ENCODE data around the gene CHKA. TPM values are rescaled to one million over a fixed set of nuclear protein-coding genes. Genes with fewer than 3 reads are reported as not detected.

Gene CHKA
- total and polyA plus RNA-seq, 9 of the 15 experiments (the other 6 are each of a cell fraction or from before 2014, with no cell fraction given), result 3.6 to 37.0 (median 30.2) TPM

DNA sequence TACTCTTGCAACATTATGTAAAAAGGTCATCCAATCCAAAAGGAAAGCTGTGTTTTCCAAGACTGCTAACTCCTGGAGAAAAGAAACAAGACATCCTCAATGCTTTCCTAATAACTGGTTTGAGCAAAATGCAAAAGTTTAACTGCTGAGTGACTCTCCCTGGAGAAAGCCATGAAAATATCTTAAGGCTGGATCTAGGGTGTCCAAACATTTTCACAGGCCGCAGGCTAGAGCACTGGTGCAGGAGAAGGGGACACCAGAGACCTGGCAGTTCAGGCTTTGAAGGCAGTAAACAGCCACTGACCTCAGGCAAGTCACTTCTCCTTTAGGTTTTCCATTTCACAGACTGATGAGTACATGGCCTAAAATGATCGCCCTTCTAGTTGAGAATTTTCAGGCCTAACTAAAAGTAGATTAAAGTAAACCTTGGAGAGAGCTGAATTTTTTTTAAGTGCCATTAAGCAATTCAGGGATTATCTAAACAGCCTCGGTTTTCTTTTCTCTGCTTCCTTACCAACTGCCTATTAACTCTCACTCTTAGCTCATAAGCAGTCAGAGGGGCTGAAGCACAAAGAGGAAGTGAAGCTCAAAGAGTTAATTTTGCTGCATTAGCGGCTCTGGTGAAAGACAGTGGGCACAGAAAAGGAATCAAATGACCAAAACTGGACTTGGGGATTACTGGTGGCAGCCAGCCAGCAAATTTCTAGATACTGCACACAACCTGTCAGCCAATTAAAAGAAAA lies 2.3 kb downstream of the CHKA start (continued):
- no peak for TF ChIP-seq PHF8 (IDR thresholded peaks at IDR 0.05; ENCODE audit: borderline replicate concordance, low read length)
- no peak for TF ChIP-seq XRCC4 (IDR thresholded peaks at IDR 0.05; ENCODE audit: extremely low read depth, insufficient read depth, insufficient read length)
- TF ChIP-seq SMARCA4 (IDR thresholded peaks at IDR 0.05), result peak; percentile 29; the same call in 1 of the 2 replicates
- TF ChIP-seq DIDO1 (tag; IDR thresholded peaks at IDR 0.05; ENCODE audit: low read depth), result no peak
- TF ChIP-seq L3MBTL2 (IDR thresholded peaks at IDR 0.05), result no peak
- TF ChIP-seq THRAP3 (IDR thresholded peaks at IDR 0.05; ENCODE audit: borderline replicate concordance), result no peak
- peak; percentile 35 for TF ChIP-seq MEIS2 (IDR thresholded peaks at IDR 0.05; ENCODE audit: partially characterized antibody)
- no peak for TF ChIP-seq KLF16 (IDR thresholded peaks at IDR 0.05)
- no peak for TF ChIP-seq SRSF1 (IDR thresholded peaks at IDR 0.05; ENCODE audit: low read depth, low read length)
- no peak for TF ChIP-seq BRCA1 (IDR thresholded peaks at IDR 0.05)
- TF ChIP-seq BRCA1 (CRISPR knock-in tag; IDR thresholded peaks at IDR 0.05), result no peak
- no peak for TF ChIP-seq LEF1 (IDR thresholded peaks at IDR 0.05)
- no peak for TF ChIP-seq SMAD4 (CRISPR knock-in tag; conservative IDR thresholded peaks at IDR 0.05)
- TF ChIP-seq, protein P1, sequence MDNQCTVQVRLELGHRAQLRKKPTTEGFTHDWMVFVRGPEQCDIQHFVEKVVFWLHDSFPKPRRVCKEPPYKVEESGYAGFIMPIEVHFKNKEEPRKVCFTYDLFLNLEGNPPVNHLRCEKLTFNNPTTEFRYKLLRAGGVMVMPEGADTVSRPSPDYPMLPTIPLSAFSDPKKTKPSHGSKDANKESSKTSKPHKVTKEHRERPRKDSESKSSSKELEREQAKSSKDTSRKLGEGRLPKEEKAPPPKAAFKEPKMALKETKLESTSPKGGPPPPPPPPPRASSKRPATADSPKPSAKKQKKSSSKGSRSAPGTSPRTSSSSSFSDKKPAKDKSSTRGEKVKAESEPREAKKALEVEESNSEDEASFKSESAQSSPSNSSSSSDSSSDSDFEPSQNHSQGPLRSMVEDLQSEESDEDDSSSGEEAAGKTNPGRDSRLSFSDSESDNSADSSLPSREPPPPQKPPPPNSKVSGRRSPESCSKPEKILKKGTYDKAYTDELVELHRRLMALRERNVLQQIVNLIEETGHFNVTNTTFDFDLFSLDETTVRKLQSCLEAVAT (IDR thresholded peaks at IDR 0.05), result no peak
- no peak for TF ChIP-seq MYBL2 (IDR thresholded peaks at IDR 0.05; ENCODE audit: low read depth)
- TF ChIP-seq MYBL2 (CRISPR knock-in tag; IDR thresholded peaks at IDR 0.05; ENCODE audit: borderline replicate concordance), result no peak
- no peak for TF ChIP-seq ZNF212 (CRISPR knock-in tag; IDR thresholded peaks at IDR 0.05)
- TF ChIP-seq, protein P2, sequence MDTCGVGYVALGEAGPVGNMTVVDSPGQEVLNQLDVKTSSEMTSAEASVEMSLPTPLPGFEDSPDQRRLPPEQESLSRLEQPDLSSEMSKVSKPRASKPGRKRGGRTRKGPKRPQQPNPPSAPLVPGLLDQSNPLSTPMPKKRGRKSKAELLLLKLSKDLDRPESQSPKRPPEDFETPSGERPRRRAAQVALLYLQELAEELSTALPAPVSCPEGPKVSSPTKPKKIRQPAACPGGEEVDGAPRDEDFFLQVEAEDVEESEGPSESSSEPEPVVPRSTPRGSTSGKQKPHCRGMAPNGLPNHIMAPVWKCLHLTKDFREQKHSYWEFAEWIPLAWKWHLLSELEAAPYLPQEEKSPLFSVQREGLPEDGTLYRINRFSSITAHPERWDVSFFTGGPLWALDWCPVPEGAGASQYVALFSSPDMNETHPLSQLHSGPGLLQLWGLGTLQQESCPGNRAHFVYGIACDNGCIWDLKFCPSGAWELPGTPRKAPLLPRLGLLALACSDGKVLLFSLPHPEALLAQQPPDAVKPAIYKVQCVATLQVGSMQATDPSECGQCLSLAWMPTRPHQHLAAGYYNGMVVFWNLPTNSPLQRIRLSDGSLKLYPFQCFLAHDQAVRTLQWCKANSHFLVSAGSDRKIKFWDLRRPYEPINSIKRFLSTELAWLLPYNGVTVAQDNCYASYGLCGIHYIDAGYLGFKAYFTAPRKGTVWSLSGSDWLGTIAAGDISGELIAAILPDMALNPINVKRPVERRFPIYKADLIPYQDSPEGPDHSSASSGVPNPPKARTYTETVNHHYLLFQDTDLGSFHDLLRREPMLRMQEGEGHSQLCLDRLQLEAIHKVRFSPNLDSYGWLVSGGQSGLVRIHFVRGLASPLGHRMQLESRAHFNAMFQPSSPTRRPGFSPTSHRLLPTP (IDR thresholded peaks at IDR 0.05; ENCODE audit: borderline replicate concordance, extremely low read depth, insufficient read length), result no peak
- no peak for TF ChIP-seq SAFB2 (IDR thresholded peaks at IDR 0.05; ENCODE audit: borderline replicate concordance, low read depth, low read length, severe bottlenecking)
- TF ChIP-seq ZNF197 (CRISPR knock-in tag; IDR thresholded peaks at IDR 0.05; ENCODE audit: low read depth), result no peak
- TF ChIP-seq, protein P3, sequence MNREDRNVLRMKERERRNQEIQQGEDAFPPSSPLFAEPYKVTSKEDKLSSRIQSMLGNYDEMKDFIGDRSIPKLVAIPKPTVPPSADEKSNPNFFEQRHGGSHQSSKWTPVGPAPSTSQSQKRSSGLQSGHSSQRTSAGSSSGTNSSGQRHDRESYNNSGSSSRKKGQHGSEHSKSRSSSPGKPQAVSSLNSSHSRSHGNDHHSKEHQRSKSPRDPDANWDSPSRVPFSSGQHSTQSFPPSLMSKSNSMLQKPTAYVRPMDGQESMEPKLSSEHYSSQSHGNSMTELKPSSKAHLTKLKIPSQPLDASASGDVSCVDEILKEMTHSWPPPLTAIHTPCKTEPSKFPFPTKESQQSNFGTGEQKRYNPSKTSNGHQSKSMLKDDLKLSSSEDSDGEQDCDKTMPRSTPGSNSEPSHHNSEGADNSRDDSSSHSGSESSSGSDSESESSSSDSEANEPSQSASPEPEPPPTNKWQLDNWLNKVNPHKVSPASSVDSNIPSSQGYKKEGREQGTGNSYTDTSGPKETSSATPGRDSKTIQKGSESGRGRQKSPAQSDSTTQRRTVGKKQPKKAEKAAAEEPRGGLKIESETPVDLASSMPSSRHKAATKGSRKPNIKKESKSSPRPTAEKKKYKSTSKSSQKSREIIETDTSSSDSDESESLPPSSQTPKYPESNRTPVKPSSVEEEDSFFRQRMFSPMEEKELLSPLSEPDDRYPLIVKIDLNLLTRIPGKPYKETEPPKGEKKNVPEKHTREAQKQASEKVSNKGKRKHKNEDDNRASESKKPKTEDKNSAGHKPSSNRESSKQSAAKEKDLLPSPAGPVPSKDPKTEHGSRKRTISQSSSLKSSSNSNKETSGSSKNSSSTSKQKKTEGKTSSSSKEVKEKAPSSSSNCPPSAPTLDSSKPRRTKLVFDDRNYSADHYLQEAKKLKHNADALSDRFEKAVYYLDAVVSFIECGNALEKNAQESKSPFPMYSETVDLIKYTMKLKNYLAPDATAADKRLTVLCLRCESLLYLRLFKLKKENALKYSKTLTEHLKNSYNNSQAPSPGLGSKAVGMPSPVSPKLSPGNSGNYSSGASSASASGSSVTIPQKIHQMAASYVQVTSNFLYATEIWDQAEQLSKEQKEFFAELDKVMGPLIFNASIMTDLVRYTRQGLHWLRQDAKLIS (CRISPR knock-in tag; IDR thresholded peaks at IDR 0.05), result peak; percentile 15; the same call in 1 of the 2 replicates
- TF ChIP-seq HNRNPL (IDR thresholded peaks at IDR 0.05; ENCODE audit: low read depth, low read length), result no peak
